ENCODE measurements around the gene WDR82. TPM values are rescaled to one million over a fixed set of nuclear protein-coding genes. Genes with fewer than 3 reads are reported as not detected.

The WDR82 gene
- total RNA-seq, 2 experiments from 2014 or later, result 114 to 132 TPM

DNA sequence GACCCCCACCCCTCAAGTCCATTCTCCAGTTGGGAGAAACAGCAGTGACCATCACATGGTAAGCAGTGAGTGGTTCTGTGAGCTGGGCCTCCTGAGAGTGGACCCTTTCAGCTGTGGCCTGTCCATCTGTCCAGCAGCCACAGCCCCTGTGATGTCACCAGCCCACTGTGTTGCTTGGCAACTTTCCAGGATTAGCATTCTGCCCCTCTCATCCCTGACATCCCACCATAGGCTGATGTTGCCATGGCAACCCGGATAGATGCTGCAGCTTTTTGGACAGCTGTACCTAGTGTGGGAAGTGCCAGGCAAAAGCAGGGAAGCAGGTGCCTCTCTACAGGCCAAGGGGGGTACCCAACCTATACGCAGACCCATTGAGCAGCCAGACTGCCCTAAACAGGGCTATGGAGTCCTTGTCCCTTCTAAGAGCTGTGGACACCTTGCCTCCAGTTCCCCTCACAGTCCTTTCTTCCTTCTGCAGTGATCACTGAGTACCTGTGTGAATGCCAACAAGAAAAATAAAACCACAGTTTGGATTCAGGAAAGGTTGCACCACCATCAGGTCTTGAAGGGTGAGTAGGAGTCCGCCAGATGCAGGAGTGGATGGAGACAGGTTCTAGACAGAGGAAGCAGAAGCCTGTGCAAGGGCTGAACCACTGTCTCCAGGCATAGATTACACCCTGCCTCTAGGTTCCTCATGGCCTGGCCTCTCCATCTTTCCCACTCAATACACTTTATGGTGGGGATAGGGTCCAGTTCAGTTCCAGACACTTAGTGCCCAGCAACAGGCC is 37.7 kb upstream of the WDR82 start, which contains the start of gene DNAH1:
TSS of gene DNAH1 (plus strand) at position 343 of the 788 bp plus-strand sequence. CDS start 6,124 bp downstream, outside the sequence.
- Mint-ChIP-seq H3K27me3 (no peaks in the 10 kb centered on the region), H3K36me3 (no peaks in the 10 kb centered on the region), H3K9me3 (ENCODE audit: low read depth) (no peaks in the 10 kb centered on the region), H3K27ac (no peak within 1 kb of the TSS), H3K4me3 (peak within 1 kb of the TSS; percentile 11), H3K4me1 (peaks cover 29% of the 10 kb centered on the region)
- ATAC-seq (no peak), DNase-seq (no peak)
- CTCF ChIA-PET, result interaction anchor here (0.6 to 3.3 kb wide), 3 partner anchors 23 to 97 kb away, joined by 3 to 12 read pairs (median 8); no protein-coding TSS in a partner anchor

DNA sequence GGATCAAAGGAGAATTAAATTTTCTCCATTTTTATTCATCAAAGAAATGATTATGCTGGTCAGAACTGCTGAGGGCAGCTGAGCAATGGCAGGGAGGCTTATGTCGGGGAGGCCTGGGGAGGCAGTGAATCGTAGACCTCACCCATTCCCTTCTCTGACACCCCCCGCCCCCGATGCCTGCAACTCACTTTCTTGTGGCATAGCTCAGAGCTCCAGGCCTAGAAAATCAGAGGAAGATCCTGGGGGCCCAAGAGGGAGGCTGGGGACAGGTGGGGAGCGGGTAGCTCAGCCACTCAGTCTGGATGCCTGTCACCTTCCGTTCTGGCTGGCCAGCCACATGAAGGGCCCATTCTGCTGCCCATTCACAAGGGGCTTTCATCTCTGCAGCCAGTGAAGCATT is 36.6 kb upstream of the WDR82 start:
- Mint-ChIP-seq H3K4me3 (no peak overlapping the region), H3K27ac (no peak overlapping the region), H3K4me1 (peaks cover 40% of the 10 kb centered on the region), H3K9me3 (ENCODE audit: low read depth) (no peaks in the 10 kb centered on the region), H3K27me3 (no peaks in the 10 kb centered on the region), H3K36me3 (no peaks in the 10 kb centered on the region)
- CTCF ChIA-PET, result interaction anchor here (3.3 kb wide), 1 partner anchor 95 kb away, joined by 12 read pairs; no protein-coding TSS in a partner anchor
- ATAC-seq, result no peak
- no peak for DNase-seq

DNA sequence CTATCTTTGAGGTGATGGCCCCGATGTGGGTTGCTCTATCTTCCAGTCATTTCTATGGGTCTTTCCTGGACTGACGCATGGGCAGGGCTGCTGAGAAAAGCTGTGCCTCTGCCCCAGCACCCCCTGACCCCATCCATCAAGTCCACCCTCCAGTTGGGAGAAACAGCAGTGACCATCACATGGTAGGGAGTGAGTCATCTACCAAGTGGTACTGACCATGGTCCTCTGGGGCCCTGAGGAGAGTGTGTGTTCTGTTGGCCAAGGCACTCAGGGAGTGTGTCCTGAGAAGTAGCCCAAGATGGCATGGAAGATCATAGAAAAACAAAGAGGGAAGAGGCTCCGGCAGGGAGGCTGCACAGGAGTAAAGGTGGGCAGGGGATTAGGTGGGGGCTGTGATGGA is 36.0 kb upstream of the WDR82 start:
- no peak overlapping the region for H3K27ac Mint-ChIP-seq
- no peaks in the 10 kb centered on the region for H3K36me3 Mint-ChIP-seq
- H3K27me3 Mint-ChIP-seq, result no peaks in the 10 kb centered on the region
- DNase-seq (no peak), ATAC-seq (no peak)
- peaks cover 43% of the 10 kb centered on the region for H3K4me1 Mint-ChIP-seq
- no peaks in the 10 kb centered on the region for H3K9me3 Mint-ChIP-seq (ENCODE audit: low read depth)
- CTCF ChIA-PET, result no interaction called here
- H3K4me3 Mint-ChIP-seq, result no peak overlapping the region

DNA sequence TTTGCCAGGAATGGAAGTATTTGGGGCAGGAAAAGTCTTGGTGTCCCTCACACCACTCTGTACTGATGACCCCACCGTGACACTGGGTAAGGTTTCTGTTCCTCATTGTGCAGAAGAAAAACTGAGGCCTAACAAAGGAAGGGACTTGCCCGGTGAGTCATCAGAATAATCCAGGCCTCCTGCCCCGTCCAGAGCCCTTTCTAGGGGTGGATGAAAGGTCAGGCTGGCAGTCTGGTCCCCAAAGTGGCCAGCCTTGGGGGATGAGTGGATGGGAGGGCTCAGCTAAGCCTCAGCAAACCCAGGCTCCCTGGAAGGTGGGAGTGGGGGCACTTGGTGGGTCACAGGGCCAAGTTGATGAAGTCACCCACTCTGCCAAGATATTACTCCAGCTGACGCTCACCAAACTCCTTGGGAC is 35.3 kb upstream of the WDR82 start:
- no peak for ATAC-seq
- no peak overlapping the region for H3K27ac Mint-ChIP-seq
- H3K36me3 Mint-ChIP-seq, result no peaks in the 10 kb centered on the region
- H3K27me3 Mint-ChIP-seq, result no peaks in the 10 kb centered on the region
- no peaks in the 10 kb centered on the region for H3K9me3 Mint-ChIP-seq (ENCODE audit: low read depth)
- H3K4me1 Mint-ChIP-seq, result peaks cover 43% of the 10 kb centered on the region
- no peak for DNase-seq
- CTCF ChIA-PET, result interaction anchor here (1.8 kb wide), 1 partner anchor 26 kb away, joined by 5 read pairs; no protein-coding TSS in a partner anchor
- no peak overlapping the region for H3K4me3 Mint-ChIP-seq

DNA sequence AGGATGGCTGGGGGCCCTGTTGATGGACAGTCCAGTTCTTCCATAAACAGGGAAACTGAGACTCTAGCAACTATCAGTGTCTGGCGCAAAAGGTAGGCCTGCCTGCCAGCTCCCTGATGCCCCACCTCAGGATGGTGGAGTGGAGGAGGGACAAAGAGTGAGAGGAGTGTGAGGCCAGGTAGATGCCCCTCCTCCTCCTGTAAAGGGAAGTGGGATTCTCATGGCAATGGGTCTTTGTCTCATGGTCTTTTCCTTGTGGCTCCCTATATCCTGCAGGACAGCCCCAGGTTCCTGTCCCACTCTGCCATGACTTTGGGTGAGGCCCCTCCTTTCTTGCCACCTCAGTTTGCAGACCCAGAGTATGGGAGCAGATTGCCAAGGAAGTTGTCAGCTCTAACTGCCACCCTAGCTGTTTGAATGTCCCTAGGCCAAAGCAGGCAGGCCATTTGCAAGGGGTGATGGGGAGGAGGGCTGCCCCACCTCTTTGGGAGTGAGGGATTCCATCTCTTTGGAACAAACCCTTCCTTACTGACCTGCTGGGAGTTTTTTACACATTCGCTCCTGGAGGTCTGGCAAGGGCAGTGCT is 34.8 kb upstream of the WDR82 start:
- CTCF ChIA-PET, result interaction anchor here (1.8 kb wide), 1 partner anchor 26 kb away, joined by 5 read pairs; no protein-coding TSS in a partner anchor
- Mint-ChIP-seq H3K27ac (peak overlapping the region; percentile 12), H3K9me3 (ENCODE audit: low read depth) (no peaks in the 10 kb centered on the region), H3K4me1 (peaks cover 41% of the 10 kb centered on the region), H3K4me3 (no peak overlapping the region), H3K27me3 (no peaks in the 10 kb centered on the region), H3K36me3 (no peaks in the 10 kb centered on the region)
- ATAC-seq (no peak), DNase-seq (no peak)

DNA sequence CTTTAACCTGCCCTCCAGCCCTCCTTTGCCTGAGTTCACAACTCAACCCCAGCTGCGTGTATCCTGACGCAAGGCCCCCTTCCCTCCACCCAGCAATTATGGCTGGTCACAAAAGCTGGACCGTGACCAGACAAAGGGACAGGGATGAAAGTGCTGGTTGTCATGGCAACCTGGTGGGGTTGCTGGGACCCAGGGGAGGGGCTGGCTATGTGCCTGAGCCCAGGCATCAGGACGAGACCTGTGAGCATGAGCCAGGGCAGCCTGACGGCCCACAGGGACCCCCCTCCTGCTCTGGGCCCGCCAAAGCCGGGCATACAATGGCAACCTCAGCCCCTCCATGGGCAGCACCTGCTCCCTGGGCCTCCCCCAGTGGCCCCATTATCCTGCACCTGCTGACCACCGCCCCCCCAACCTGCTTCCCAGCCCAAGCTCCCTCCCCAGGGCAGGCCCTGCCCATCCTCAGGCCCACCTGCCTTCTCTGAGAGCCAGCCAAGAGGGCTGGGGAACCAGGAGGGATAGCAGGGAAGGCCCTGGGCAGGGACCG is 33.2 kb upstream of the WDR82 start:
- Mint-ChIP-seq H3K4me1 (peaks cover 38% of the 10 kb centered on the region), H3K36me3 (no peaks in the 10 kb centered on the region), H3K9me3 (ENCODE audit: low read depth) (no peaks in the 10 kb centered on the region), H3K27ac (no peak overlapping the region), H3K27me3 (no peaks in the 10 kb centered on the region), H3K4me3 (no peak overlapping the region)
- DNase-seq (no peak), ATAC-seq (no peak)
- CTCF ChIA-PET, result interaction anchor here (1.0 kb wide), 1 partner anchor 68 kb away, joined by 3 read pairs; no protein-coding TSS in a partner anchor

DNA sequence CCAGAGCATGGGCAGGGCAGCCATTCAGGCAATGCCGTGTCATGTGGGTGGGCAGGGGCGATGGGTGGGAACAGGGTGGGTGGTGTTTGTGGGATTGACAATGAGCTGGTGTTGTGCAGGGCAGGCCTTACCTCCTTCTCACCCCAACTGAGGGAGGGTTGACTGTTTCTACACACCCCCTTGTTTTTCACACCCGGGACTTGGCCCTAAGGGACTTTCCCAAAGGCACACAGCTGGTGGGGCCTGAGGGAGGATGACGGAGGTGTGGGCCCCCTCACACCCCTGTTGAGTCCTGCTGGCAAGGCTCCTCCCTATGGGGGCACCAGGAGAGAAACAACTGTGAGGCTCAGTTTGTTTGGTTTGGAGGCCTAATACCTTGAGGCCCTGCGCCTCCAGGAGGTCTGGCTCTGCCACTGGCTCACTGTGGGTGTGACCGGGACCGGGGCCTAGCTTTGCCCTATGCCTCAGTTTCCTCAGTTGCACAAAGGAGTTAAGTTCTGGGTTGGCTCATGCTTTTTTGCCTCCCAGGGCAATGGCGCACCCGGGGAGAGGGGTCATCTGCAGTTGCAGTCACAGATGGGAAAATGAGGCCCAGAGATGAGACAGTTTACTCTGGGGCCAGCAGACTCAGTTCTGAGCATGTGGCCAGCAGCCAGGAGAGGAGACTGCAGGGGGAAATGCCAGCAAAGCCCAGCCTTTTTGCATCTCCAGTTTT is 32.6 kb upstream of the WDR82 start:
- CTCF ChIA-PET, result interaction anchor here (1.0 to 1.9 kb wide), 2 partner anchors 28 to 67 kb away, joined by 3 to 7 read pairs; no protein-coding TSS in a partner anchor
- Mint-ChIP-seq H3K27ac (peak overlapping the region; percentile 38), H3K9me3 (ENCODE audit: low read depth) (no peaks in the 10 kb centered on the region), H3K36me3 (no peaks in the 10 kb centered on the region), H3K27me3 (no peaks in the 10 kb centered on the region), H3K4me1 (peaks cover 36% of the 10 kb centered on the region), H3K4me3 (no peak overlapping the region)
- peak; percentile 70 for DNase-seq
- ATAC-seq, result peak; percentile 82

DNA sequence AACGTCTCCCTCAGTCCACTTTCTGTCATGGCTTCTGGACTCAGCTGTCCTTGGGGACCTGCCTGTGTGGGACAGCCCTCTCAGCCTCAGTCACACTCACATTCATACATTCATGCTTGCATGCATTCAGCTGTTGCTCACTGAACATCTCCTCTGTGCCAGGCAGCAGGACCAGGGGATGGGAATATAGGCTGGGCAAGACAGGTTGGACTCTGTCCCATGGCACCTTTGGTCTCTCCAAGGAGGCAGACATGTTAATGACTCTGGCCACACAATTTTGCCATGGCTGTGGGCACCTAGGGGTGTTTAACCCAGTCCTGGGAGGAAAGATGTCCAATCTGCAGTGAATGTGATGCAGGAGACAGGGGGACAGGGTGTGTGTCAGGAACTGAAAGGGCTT is 29.9 kb upstream of the WDR82 start:
- H3K4me1 Mint-ChIP-seq, result peaks cover 32% of the 10 kb centered on the region
- H3K36me3 Mint-ChIP-seq, result no peaks in the 10 kb centered on the region
- DNase-seq (no peak), ATAC-seq (no peak)
- H3K4me3 Mint-ChIP-seq, result no peak overlapping the region
- no peak overlapping the region for H3K27ac Mint-ChIP-seq
- no peaks in the 10 kb centered on the region for H3K27me3 Mint-ChIP-seq
- CTCF ChIA-PET, result no interaction called here
- no peaks in the 10 kb centered on the region for H3K9me3 Mint-ChIP-seq (ENCODE audit: low read depth)

DNA sequence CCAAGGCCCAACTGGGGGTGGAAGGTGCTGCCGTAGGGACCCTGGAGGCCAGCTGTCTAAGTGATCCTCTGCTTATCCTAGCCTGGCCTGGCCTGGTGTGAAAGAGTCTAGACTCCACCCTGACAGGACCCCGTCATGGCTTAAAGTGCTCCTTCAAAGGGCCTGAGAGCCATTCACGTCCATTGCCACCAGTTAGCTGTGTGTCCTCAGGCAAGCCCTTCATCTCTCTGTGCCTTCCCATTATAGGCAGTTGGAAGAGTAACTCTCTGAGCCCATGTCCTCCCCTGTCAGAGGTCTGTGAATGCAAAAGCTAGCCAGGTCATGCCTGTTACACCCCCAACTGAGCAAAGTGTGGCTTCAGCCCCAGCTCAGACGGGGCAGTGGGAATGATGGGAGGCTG is 28.5 kb upstream of the WDR82 start:
- DNase-seq (no peak), ATAC-seq (no peak)
- Mint-ChIP-seq H3K36me3 (no peaks in the 10 kb centered on the region), H3K27ac (no peak overlapping the region), H3K4me3 (no peak overlapping the region), H3K27me3 (no peaks in the 10 kb centered on the region), H3K9me3 (ENCODE audit: low read depth) (no peaks in the 10 kb centered on the region), H3K4me1 (peaks cover 28% of the 10 kb centered on the region)
- CTCF ChIA-PET, result interaction anchor here (1.4 kb wide), 1 partner anchor 11 kb away, joined by 3 read pairs; no protein-coding TSS in a partner anchor

DNA sequence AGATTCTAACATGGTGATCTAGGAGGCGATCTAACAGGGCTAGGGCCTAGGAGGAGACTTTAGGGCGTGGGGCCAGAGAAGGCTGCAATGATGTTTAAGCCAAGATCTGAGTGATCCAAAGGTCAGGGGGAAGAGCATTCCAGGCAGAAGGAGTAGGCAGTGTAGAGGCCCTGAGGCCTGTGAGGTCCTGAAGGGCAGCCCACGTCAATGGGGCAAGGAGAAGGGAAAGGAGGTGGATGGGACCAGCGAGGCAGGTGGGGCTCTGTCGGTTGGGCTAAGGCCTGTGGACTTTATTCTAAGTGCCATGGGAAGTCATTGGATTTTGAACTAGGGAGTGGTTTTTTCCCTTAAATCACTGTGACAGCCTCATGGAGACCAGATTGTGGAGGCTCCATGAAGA is 27.5 kb upstream of the WDR82 start:
- Mint-ChIP-seq H3K36me3 (no peaks in the 10 kb centered on the region), H3K4me1 (peaks cover 22% of the 10 kb centered on the region), H3K4me3 (no peak overlapping the region), H3K27me3 (no peaks in the 10 kb centered on the region), H3K9me3 (ENCODE audit: low read depth) (no peaks in the 10 kb centered on the region), H3K27ac (no peak overlapping the region)
- ATAC-seq, result no peak
- DNase-seq, result no peak
- CTCF ChIA-PET, result no interaction called here

DNA sequence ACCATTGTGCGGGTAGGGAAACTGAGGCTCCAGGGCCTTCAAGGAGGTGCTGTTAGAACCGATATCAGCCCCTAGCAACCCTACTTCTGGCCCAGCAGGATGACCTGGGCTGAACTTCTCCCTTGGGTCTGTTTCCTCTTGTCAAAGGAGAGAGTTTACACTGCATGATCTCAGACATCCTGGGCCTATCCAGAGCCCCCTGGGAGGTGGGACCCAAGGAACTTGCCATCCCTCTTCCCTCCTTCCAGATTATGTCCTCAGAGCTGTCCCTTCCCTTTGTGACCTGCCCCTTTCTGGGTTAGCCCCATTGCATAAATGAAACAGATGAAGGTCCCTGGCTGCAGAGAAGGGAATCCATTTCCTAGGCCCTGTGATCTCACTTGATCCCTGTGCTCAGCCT is 25.4 kb upstream of the WDR82 start:
- no peaks in the 10 kb centered on the region for H3K36me3 Mint-ChIP-seq
- H3K4me3 Mint-ChIP-seq, result no peak overlapping the region
- H3K27me3 Mint-ChIP-seq, result no peaks in the 10 kb centered on the region
- ATAC-seq, result no peak
- DNase-seq, result no peak
- CTCF ChIA-PET, result no interaction called here
- no peak overlapping the region for H3K27ac Mint-ChIP-seq
- H3K4me1 Mint-ChIP-seq, result peaks cover 11% of the 10 kb centered on the region
- no peaks in the 10 kb centered on the region for H3K9me3 Mint-ChIP-seq (ENCODE audit: low read depth)

DNA sequence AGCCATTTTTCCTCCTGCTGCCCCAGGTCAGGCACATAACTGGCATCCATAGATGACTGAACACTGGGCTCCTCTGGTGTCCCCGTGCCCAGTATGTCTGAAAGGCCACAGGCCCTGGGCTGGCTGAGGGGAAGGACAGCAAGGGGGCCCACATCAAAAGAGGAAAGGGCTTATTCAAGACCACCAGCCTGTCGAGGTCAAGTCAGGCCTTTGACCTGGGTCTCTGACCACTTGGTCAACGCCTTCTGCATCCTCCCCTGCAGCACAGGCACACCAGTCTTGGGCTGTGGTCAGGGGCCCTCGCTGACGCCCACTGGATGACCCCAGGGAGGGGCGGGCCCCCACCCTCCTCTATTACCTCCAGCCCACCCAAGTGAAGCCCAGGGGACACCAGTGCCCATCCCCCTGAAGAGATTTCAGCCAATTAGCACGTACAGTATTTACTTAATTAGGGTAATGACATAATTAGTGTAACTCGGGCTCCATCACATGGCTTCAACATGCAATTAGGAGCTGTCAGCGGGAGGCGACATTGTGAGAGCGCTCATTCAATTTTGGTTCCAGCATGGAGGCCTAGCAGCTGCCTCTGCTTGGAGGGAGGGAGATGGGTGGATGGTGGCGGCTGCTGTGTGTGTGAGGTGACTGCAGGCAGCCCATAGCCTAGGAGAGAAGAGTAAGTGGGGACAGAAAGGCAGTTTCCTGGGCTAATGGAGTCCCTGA is 24.1 kb upstream of the WDR82 start:
- DNase-seq, result no peak
- ATAC-seq, result no peak
- Mint-ChIP-seq H3K27ac (no peak overlapping the region), H3K9me3 (ENCODE audit: low read depth) (no peaks in the 10 kb centered on the region), H3K4me3 (no peak overlapping the region), H3K36me3 (no peaks in the 10 kb centered on the region), H3K4me1 (peaks cover 5% of the 10 kb centered on the region), H3K27me3 (no peaks in the 10 kb centered on the region)
- CTCF ChIA-PET, result no interaction called here

Data from activated CD8-positive, alpha-beta memory T cell treated with anti-CD3 and anti-CD28 coated beads, Interleukin-2, amount 10 ng/mL, durations not matched to agents 7 days and 5 days (primary cell).